Measurements from ENCODE around the gene PRKCQ. TPM values are rescaled to one million over a fixed set of nuclear protein-coding genes. Genes with fewer than 3 reads are reported as not detected.

Gene PRKCQ
- total and polyA plus RNA-seq, 4 donors = 0.13 to 3.3 (median 0.45) TPM

- Histone ChIP-seq H3K27me3 (ENCODE audit: control insufficient read depth in 4 of 4, insufficient read depth in 4 of 4, low read length in 3 of 4) (peaks cover 0 to 3% (median 0%) of the 10 kb centered on the region in 4 donors), H3K9me3 (ENCODE audit: control insufficient read depth in 4 of 4, low read length in 3 of 4) (no peaks in the 10 kb centered on the region), H3K27ac (ENCODE audit: low read depth in 1 of 2, low read length in 2 of 2) (no peak overlapping the region), H3K9ac (ENCODE audit: low read depth in 1 of 2, low read length in 2 of 2) (no peak overlapping the region), H3K36me3 (ENCODE audit: control insufficient read depth in 4 of 4, insufficient read depth in 3 of 4, low read depth in 1 of 4, low read length in 3 of 4) (no peaks in the 10 kb centered on the region), H3K4me1 (ENCODE audit: control insufficient read depth in 4 of 4, insufficient read depth in 4 of 4, low read length in 3 of 4) (no peaks in the 10 kb centered on the region), H3K4me3 (ENCODE audit: low read depth in 1 of 3, low read length in 3 of 3) (no peak overlapping the region)
- no peak for DNase-seq (ENCODE audit: low spot score)
- TF ChIP-seq MAX (IDR thresholded peaks at IDR 0.05) (no peak), RAD21 (IDR thresholded peaks at IDR 0.05) (no peak), RXRA (IDR thresholded peaks at IDR 0.05) (no peak), YY1 (IDR thresholded peaks at IDR 0.05) (no peak), FOXA2 (IDR thresholded peaks at IDR 0.05) (no peak), TAF1 (conservative IDR thresholded peaks at IDR 0.05) (no peak), ZBTB33 (IDR thresholded peaks at IDR 0.05) (no peak), FOXA1 (IDR thresholded peaks at IDR 0.05) (no peak), HNF4G (IDR thresholded peaks at IDR 0.05) (no peak), ATF3 (IDR thresholded peaks at IDR 0.05) (no peak), SP1 (IDR thresholded peaks at IDR 0.05) (no peak), CTCF (IDR thresholded peaks at IDR 0.05; ENCODE audit: low read depth, low read length, missing input control) (no peak), REST (IDR thresholded peaks at IDR 0.05) (no peak)
- 93% methylated on average over 7 of the region's 7 CpGs for WGBS
Measured at GRCh38 chr10:6593241-6593671, 13.2 kb upstream of the PRKCQ start.

- H3K27ac ChIP-seq (ENCODE audit: low read depth in 1 of 2, low read length in 2 of 2) = no peak overlapping the region
- no peak for DNase-seq (ENCODE audit: low spot score)
- H3K9me3 ChIP-seq (ENCODE audit: control insufficient read depth in 4 of 4, low read length in 3 of 4) = no peaks in the 10 kb centered on the region
- H3K27me3 ChIP-seq (ENCODE audit: control insufficient read depth in 4 of 4, insufficient read depth in 4 of 4, low read length in 3 of 4) = peaks cover 0 to 3% (median 0%) of the 10 kb centered on the region in 4 donors
- no peak overlapping the region for H3K4me3 ChIP-seq (ENCODE audit: low read depth in 1 of 3, low read length in 3 of 3)
- H3K9ac ChIP-seq (ENCODE audit: low read depth in 1 of 2, low read length in 2 of 2) = no peak overlapping the region
- no peaks in the 10 kb centered on the region for H3K36me3 ChIP-seq (ENCODE audit: control insufficient read depth in 4 of 4, insufficient read depth in 3 of 4, low read depth in 1 of 4, low read length in 3 of 4)
- H3K4me1 ChIP-seq (ENCODE audit: control insufficient read depth in 4 of 4, insufficient read depth in 4 of 4, low read length in 3 of 4) = no peaks in the 10 kb centered on the region
- TF ChIP-seq RXRA (IDR thresholded peaks at IDR 0.05) (no peak), HNF4A (conservative IDR thresholded peaks at IDR 0.05) (no peak), GABPA (IDR thresholded peaks at IDR 0.05 in 1 of 2, conservative IDR thresholded peaks at IDR 0.05 in 1 of 2) (no peak), CTCF (IDR thresholded peaks at IDR 0.05; ENCODE audit: low read depth, low read length, missing input control) (no peak), YY1 (IDR thresholded peaks at IDR 0.05) (no peak), FOXA2 (IDR thresholded peaks at IDR 0.05) (no peak), JUND (IDR thresholded peaks at IDR 0.05) (no peak), TAF1 (conservative IDR thresholded peaks at IDR 0.05) (no peak), NR2F2 (IDR thresholded peaks at IDR 0.05) (no peak)
Measured at GRCh38 chr10:6592080-6592479, 12.0 kb upstream of the PRKCQ start.

Measured in liver (tissue), 9 donors.